H1 (cell line): ENCODE results near the gene GLIPR2. TPM values are rescaled to one million over a fixed set of nuclear protein-coding genes. Genes with fewer than 3 reads are reported as not detected.

Experiments used
- CTCF ChIA-PET: fragments of 300-600 bp; sonication (Branson Sonifier 250); formaldehyde crosslinking; loops from one replicate; lab custom pipeline; 2021; ENCODE audit not compliant: partially characterized antibody; lab: Charles Lee
- POLR2A ChIA-PET: fragments of 300-600 bp; sonication (Branson Sonifier 250); formaldehyde crosslinking; loops from one replicate; lab custom pipeline; 2021; ENCODE audit warnings: inconsistent platforms; ENCODE audit not compliant: partially characterized antibody; lab: Charles Lee
- DNase-seq, 2 experiments: peaks; one replicate each; pipeline versions ENCODE4 v3.0.0 to v3.0.0-alpha.2; 2010 to 2022; ENCODE audit warnings: low spot score in 2 of 2, low read depth in 1 of 2, mixed read lengths in 1 of 2
- FAIRE-seq: peaks from 2 replicates; lab custom pipeline; 2011; peaks lifted over from hg19 to GRCh38; lab: Jason Lieb, UNC
- H2AFZ ChIP-seq: 2 replicates; pipeline ENCODE4 v1.8.1; 2012; ENCODE audit warnings: low read length, inconsistent platforms
- H2AK5ac ChIP-seq: 2 replicates; pipeline ENCODE4 v1.6.1; 2013; ENCODE audit warnings: low read depth, low read length
- H2BK120ac ChIP-seq: replicated peaks from 2 replicates; pipeline ENCODE3; 2013; ENCODE audit warnings: low read depth, low read length, inconsistent platforms
- H2BK12ac ChIP-seq: 2 replicates; pipeline ENCODE4 v1.6.1; 2013; ENCODE audit warnings: low read depth, low read length
- H2BK15ac ChIP-seq: 2 replicates; pipeline ENCODE4 v1.6.1; 2013; ENCODE audit warnings: low read length
- H2BK20ac ChIP-seq: 2 replicates; pipeline ENCODE4 v1.6.1; 2013; ENCODE audit warnings: low read length
- H2BK5ac ChIP-seq: 2 replicates; pipeline ENCODE4 v1.6.1; 2013; ENCODE audit warnings: low read depth, low read length
- H3K14ac ChIP-seq: 2 replicates; pipeline ENCODE4 v1.6.1; 2013; ENCODE audit warnings: inconsistent platforms; ENCODE audit not compliant: insufficient read length
- H3K18ac ChIP-seq: 2 replicates; pipeline ENCODE4 v1.6.1; 2013; ENCODE audit warnings: low read length; ENCODE audit errors: extremely low read depth
- H3K23ac ChIP-seq: 2 replicates; pipeline ENCODE4 v1.6.1; 2013; ENCODE audit warnings: inconsistent platforms; ENCODE audit not compliant: insufficient read length
- H3K23me2 ChIP-seq: 2 replicates; pipeline ENCODE4 v1.6.1; 2013; ENCODE audit warnings: low read depth, low read length
- H3K27ac ChIP-seq: 2 replicates; pipeline ENCODE4 v1.6.1; 2011; ENCODE audit warnings: low read depth, low read length, inconsistent platforms
- H3K27me3 ChIP-seq, 4 experiments: replicated peaks in 1 of 4; 1 replicate in 1 of 4; 2 replicates in 3 of 4; pipeline versions ENCODE4 v1.6.1 to v1.8.1; 2011 to 2013; ENCODE audit warnings: low read length in 3 of 4, mild to moderate bottlenecking in 3 of 4, inconsistent platforms in 2 of 4, mixed read lengths in 2 of 4, moderate library complexity in 1 of 4; ENCODE audit not compliant: control insufficient read depth in 3 of 4, insufficient read depth in 3 of 4; ENCODE audit errors: extremely low read depth in 1 of 4
- H3K36me3 ChIP-seq, 4 experiments: 2 replicates each; pipeline versions ENCODE4 v1.6.1 to v1.8.1; 2011 to 2013; ENCODE audit warnings: mild to moderate bottlenecking in 4 of 4, low read length in 3 of 4, moderate library complexity in 2 of 4, control low read depth in 1 of 4, inconsistent platforms in 1 of 4; ENCODE audit not compliant: insufficient read depth in 4 of 4, control insufficient read depth in 2 of 4
- H3K4ac ChIP-seq: replicated peaks from 2 replicates; pipeline ENCODE3; 2013; ENCODE audit warnings: low read length, low read depth, mixed read lengths, inconsistent platforms; ENCODE audit not compliant: insufficient read length
- H3K4me1 ChIP-seq, 4 experiments: replicated peaks in 1 of 4; 1 replicate in 1 of 4; 2 replicates in 3 of 4; pipeline versions ENCODE4 v1.6.1 to v1.8.1; 2011 to 2013; ENCODE audit warnings: low read length in 3 of 4, inconsistent platforms in 2 of 4, mixed read lengths in 1 of 4; ENCODE audit not compliant: insufficient read depth in 4 of 4, control insufficient read depth in 3 of 4
- H3K4me2 ChIP-seq, 2 experiments: 2 replicates each; pipeline versions ENCODE4 v1.6.1 to v1.8.1; 2011 to 2013; ENCODE audit warnings: low read depth in 2 of 2, low read length in 2 of 2, control low read depth in 1 of 2, inconsistent platforms in 1 of 2, mild to moderate bottlenecking in 1 of 2; ENCODE audit not compliant: insufficient read depth in 1 of 2
- H3K4me3 ChIP-seq, 4 experiments: fragments of 200-600, 300-600 bp in 1 of 4; sonication (generic), shearing (Covaris generic), sonication (Bioruptor Twin) in 1 of 4; 2 replicates each; pipeline versions ENCODE4 v1.5.1 to v1.8.1; 2011 to 2016; ENCODE audit warnings: low read length in 4 of 4, low read depth in 3 of 4, control low read depth in 2 of 4, inconsistent platforms in 2 of 4, mild to moderate bottlenecking in 2 of 4, mixed read lengths in 1 of 4, moderate library complexity in 1 of 4; ENCODE audit not compliant: insufficient read depth in 2 of 4; ENCODE audit errors: extremely low read depth in 1 of 4
- H3K56ac ChIP-seq: replicated peaks from 2 replicates; pipeline ENCODE3; 2013; ENCODE audit warnings: low read depth, mild to moderate bottlenecking, mixed read lengths, low read length, inconsistent platforms; ENCODE audit not compliant: insufficient read length
- H3K79me1 ChIP-seq: 2 replicates; pipeline ENCODE4 v1.6.1; 2013; ENCODE audit warnings: low read depth, low read length, control low read depth
- H3K79me2 ChIP-seq, 2 experiments: 2 replicates each; pipeline versions ENCODE4 v1.6.1 to v1.8.1; 2012 to 2013; ENCODE audit warnings: low read length in 2 of 2, mild to moderate bottlenecking in 2 of 2, inconsistent platforms in 1 of 2; ENCODE audit not compliant: insufficient read depth in 2 of 2, control insufficient read depth in 1 of 2
- H3K9ac ChIP-seq, 4 experiments: replicated peaks in 1 of 4; 1 replicate in 1 of 4; 2 replicates in 3 of 4; pipeline versions ENCODE4 v1.6.1 to v1.8.1; 2011 to 2013; ENCODE audit warnings: low read depth in 3 of 4, low read length in 3 of 4, control low read depth in 2 of 4, mild to moderate bottlenecking in 2 of 4, moderate library complexity in 2 of 4, inconsistent platforms in 1 of 4; ENCODE audit errors: extremely low read depth in 1 of 4
- H3K9me3 ChIP-seq, 2 experiments: 2 replicates each; pipeline versions ENCODE4 v1.6.1 to v1.8.1; 2012 to 2013; ENCODE audit warnings: mild to moderate bottlenecking in 2 of 2, moderate library complexity in 2 of 2, control low read depth in 1 of 2, inconsistent platforms in 1 of 2, low read depth in 1 of 2, low read length in 1 of 2, mixed read lengths in 1 of 2; ENCODE audit not compliant: insufficient read depth in 2 of 2
- H4K20me1 ChIP-seq, 2 experiments: replicated peaks in 1 of 2; 2 replicates each; pipeline versions ENCODE3 to v1.8.1; 2011 to 2013; ENCODE audit warnings: inconsistent platforms in 2 of 2, low read length in 2 of 2, mild to moderate bottlenecking in 1 of 2; ENCODE audit not compliant: insufficient read depth in 2 of 2, control insufficient read depth in 1 of 2
- H4K5ac ChIP-seq: 2 replicates; pipeline ENCODE4 v1.6.1; 2013; ENCODE audit warnings: low read length, low read depth, mixed read lengths, inconsistent platforms; ENCODE audit not compliant: insufficient read length
- H4K8ac ChIP-seq: 2 replicates; pipeline ENCODE4 v1.8.0; 2013; ENCODE audit warnings: mild to moderate bottlenecking, moderate library complexity, low read length, inconsistent platforms; ENCODE audit not compliant: insufficient read depth; ENCODE audit errors: extremely low read depth
- H4K91ac ChIP-seq: replicated peaks from 2 replicates; pipeline ENCODE3; 2013; ENCODE audit warnings: low read length, mixed read lengths, inconsistent platforms; ENCODE audit not compliant: insufficient read length
- BCL11A ChIP-seq, 2 experiments: IDR thresholded peaks; one replicate each; pipeline ENCODE4 v1.6.1; 2011; ENCODE audit warnings: low read depth in 2 of 2, low read length in 2 of 2, mild to moderate bottlenecking in 2 of 2
- CHD1 ChIP-seq: IDR thresholded peaks from 2 replicates; pipeline ENCODE4 v1.6.1; 2012; ENCODE audit warnings: low read depth, low read length, improper control_type of control experiment
- GTF2F1 ChIP-seq: IDR thresholded peaks from 2 replicates; pipeline ENCODE4 v1.6.1; 2012; ENCODE audit warnings: low read depth, low read length, improper control_type of control experiment, borderline replicate concordance
- KDM4A ChIP-seq: IDR thresholded peaks from one replicate; pipeline ENCODE4 v1.7.1; 2012; ENCODE audit warnings: low read depth, mild to moderate bottlenecking, moderate library complexity, low read length, inconsistent platforms; ENCODE audit not compliant: severe bottlenecking
- SIN3A ChIP-seq, 2 experiments: IDR thresholded peaks in 1 of 2; conservative IDR thresholded peaks in 1 of 2; 2 replicates each; pipeline ENCODE4 v1.6.1; 2011 to 2012; ENCODE audit warnings: low read length in 2 of 2, improper control_type of control experiment in 1 of 2, low read depth in 1 of 2, mild to moderate bottlenecking in 1 of 2
- WGBS, 2 experiments: shearing (Covaris generic) in 1 of 2; methylation state at CpG; one replicate each; pipeline versions ENCODE4 v1.1.6 to v1.1.7; 2013 to 2015; ENCODE audit warnings: low lambda C conversion rate in 2 of 2, mixed read lengths in 2 of 2, inconsistent platforms in 1 of 2, low coverage in 1 of 2, missing lambda C conversion rate in 1 of 2; ENCODE audit not compliant: insufficient replicate concordance in 2 of 2, insufficient coverage in 1 of 2, insufficient read length in 1 of 2; ENCODE audit errors: extremely low coverage in 1 of 2, missing lambda C conversion rate in 1 of 2; 5-methylcytosine and 5-hydroxymethylcytosine counted together
- polyA plus RNA-seq, 7 experiments: library from polyadenylated mRNA; depleted of rRNA in 3 of 7; stranded (reverse) in 5 of 7; unstranded in 2 of 7; fragments of >200 nt in 5 of 7; fragments of 200-250 nt in 2 of 7; gene quantifications; 1 replicate in 5 of 7; 2 replicates in 1 of 7; 4 replicates in 1 of 7; pipeline versions ENCODE4 v1.2.1 to v1.2.3, GENCODE V29; 2011 to 2013; ENCODE audit warnings: missing spikeins in 2 of 7, mixed read lengths in 2 of 7
- total RNA-seq: library from RNA; stranded (reverse); fragmentation: NEBNext Ultra II Directional; extraction: Animal tissue kit (Norgen Biotek cat#: 25700); gene quantifications from 2 replicates; pipeline ENCODE4 v1.2.1, GENCODE V29; 2021

Gene GLIPR2
- total and polyA plus RNA-seq, 2 of the 8 experiments (the other 6 are each of a cell fraction or from before 2014, with no cell fraction given): 7.9 to 12.0 TPM

GRCh38 chr9:36189976-36190375, 53.4 kb downstream of the GLIPR2 start:
- Histone ChIP-seq H4K91ac (no peak overlapping the region), H3K23me2 (peaks cover 8% of the 10 kb centered on the region), H3K56ac (no peak overlapping the region), H3K4me1 (peaks cover 6 to 12% (median 10%) of the 10 kb centered on the region in 4 experiments; a peak in 6 of 7 replicates), H3K79me1 (peaks cover 9% of the 10 kb centered on the region), H4K20me1 (peaks cover 17 to 19% of the 10 kb centered on the region in 2 experiments), H3K27me3 (no peaks in the 10 kb centered on the region), H4K5ac (peak overlapping the region; percentile 17), H2BK20ac (no peak overlapping the region), H3K36me3 (peaks cover 0 to 5% (median 2%) of the 10 kb centered on the region in 4 experiments; a peak in 1 of 8 replicates), H2BK12ac (no peak overlapping the region), H3K79me2 (peaks cover 36 to 42% of the 10 kb centered on the region in 2 experiments), H2BK15ac (no peak overlapping the region), H3K4me3 (peak overlapping the region; percentile 86 to 98 (median 97)), H3K9ac (peak overlapping the region in 2 of 4 experiments; percentile 35 to 57; a peak in 3 of 7 replicates), H3K14ac (no peak overlapping the region), H3K18ac (peak overlapping the region; percentile 36; the same call in 1 of the 2 replicates), H3K9me3 (no peaks in the 10 kb centered on the region), H3K4me2 (peak overlapping the region; percentile 95 to 99), H2BK5ac (no peak overlapping the region), H3K4ac (no peak overlapping the region), H2AK5ac (no peak overlapping the region), H3K27ac (peak overlapping the region; percentile 14; the same call in 1 of the 2 replicates), H3K23ac (no peak overlapping the region), H2BK120ac (no peak overlapping the region), H2AFZ (peak overlapping the region; percentile 78), H4K8ac (no peak overlapping the region)
- TF ChIP-seq GTF2F1: no peak
- TF ChIP-seq BCL11A (IDR thresholded peaks at IDR 0.05; ENCODE audit: low read depth in 2 of 2, low read length in 2 of 2): no peak
- TF ChIP-seq KDM4A: peak; percentile 32
- TF ChIP-seq SIN3A (conservative IDR thresholded peaks at IDR 0.05 in 1 of 2, IDR thresholded peaks at IDR 0.05 in 1 of 2; ENCODE audit: low read depth in 1 of 2, low read length in 2 of 2): no peak
- TF ChIP-seq CHD1: no peak
- FAIRE-seq: no peak
- 14% methylated on average over 9 of the region's 9 CpGs; no CpG with 5 or more reads in 1 of the 2 experiments for WGBS, 2 experiments
- CTCF ChIA-PET: interaction anchor here (0.5 to 5.5 kb wide), 19 partner anchors 12 to 438 kb away, joined by 3 to 38 read pairs (median 3); partner anchors contain the start of genes CCIN and GLIPR2
- POLR2A ChIA-PET: interaction anchor here (0.6 to 3.4 kb wide), 23 partner anchors 9 to 231 kb away, joined by 3 to 25 read pairs (median 4); partner anchors contain the start of genes CCIN, GLIPR2 and RECK
- DNase-seq: no peak
